LNCAP (cell line): Measurements from ENCODE around the gene FARS2.

Experiments used
- TF ChIP-seq, protein P1 (sequence below): fragments of 450-650 bp; IDR thresholded peaks from 2 replicates; pipeline ENCODE4 v1.5.1; 2017; ENCODE audit warnings: mild to moderate bottlenecking

FARS2 gene

DNA sequence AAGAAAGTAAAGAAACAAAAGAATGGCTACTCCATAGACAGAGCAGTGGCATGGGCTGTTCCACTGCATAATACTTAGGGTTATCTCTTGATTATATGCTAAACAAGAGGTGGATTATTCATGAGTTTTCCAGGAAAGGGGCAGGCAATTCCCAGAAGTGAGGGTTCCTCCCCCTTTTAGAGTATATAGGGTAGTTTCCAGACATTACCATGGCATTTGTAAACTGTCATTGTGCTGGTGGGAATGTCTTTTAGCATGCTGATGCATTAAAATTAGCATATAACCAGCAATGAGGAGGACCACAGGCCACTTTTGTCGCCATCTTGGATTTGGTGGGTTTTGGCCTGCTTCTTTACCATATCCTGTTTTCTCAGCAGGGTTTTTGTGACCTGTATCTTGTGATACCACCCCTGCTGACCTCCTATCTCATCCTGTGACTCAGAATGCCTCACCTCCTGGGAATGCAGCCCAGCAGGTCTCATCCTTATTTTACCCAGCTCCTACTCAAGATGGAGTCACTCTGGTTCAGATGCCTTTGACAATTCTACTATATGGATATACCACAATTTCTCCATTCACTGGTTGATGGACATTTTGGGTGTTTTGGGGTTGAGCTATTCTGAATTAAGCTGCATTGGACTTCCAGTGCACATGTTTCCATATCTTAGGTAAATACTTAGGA is 280.6 kb downstream of the FARS2 start:
- TF ChIP-seq, protein P1, sequence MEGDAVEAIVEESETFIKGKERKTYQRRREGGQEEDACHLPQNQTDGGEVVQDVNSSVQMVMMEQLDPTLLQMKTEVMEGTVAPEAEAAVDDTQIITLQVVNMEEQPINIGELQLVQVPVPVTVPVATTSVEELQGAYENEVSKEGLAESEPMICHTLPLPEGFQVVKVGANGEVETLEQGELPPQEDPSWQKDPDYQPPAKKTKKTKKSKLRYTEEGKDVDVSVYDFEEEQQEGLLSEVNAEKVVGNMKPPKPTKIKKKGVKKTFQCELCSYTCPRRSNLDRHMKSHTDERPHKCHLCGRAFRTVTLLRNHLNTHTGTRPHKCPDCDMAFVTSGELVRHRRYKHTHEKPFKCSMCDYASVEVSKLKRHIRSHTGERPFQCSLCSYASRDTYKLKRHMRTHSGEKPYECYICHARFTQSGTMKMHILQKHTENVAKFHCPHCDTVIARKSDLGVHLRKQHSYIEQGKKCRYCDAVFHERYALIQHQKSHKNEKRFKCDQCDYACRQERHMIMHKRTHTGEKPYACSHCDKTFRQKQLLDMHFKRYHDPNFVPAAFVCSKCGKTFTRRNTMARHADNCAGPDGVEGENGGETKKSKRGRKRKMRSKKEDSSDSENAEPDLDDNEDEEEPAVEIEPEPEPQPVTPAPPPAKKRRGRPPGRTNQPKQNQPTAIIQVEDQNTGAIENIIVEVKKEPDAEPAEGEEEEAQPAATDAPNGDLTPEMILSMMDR, result no peak

DNA sequence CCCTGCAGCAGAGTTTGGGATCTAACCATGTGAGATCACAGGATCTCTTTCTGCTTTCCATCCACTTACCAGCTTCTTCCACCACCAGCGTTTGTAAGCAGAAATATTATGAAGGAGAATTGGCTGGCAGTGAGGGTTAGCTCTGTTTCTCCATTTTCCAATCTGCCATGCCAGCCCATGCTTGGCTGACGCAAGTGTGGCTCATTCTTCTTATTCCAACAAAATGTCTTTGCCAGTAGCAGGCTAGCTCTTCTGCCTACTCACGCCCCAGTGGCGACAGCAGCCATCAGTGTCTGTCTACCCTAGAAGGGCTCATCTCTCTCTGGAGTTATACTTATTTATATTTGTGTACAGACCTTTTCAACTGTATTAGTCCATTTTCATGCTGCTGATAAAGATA is 286.2 kb downstream of the FARS2 start:
- TF ChIP-seq, protein P1, result no peak

DNA sequence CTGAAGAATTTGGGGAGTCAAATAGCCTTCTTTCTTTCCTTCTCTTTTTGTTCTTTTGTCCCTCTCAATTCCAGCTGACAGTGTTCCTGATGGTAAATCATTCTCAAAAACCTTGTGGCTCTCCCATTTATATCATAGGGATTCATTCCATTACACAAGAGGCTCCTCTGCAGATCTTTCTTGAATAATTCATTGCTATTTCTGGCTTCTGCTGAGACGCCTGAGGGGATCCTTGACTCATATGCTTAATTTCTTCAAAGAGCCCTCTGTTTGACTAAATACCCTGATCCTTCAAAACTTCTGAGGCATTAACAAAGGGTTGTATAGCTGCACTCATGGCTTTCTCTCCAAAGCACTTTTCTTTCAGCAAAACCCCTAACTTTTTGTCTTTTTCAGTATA is 289.3 kb downstream of the FARS2 start:
- TF ChIP-seq, protein P1, result no peak

DNA sequence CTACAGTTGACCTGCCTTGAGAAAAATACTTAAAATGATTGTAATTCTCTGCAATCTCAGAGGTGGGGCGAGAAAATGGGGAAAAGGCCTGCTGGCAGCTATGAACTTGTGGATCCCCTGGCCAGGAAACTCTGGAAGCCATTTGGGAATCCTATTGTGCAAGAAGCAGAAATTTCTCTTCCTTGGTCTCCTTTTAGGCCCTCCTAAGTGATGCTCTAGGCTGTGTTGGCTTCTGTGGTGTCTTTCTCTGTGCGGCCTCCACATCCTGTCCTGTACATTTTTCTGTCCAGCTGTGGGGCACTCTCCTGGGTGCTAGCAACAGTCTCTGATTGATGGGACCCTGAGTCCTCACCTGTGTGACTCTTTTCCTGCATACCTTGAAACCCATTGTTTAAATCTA is 290.9 kb downstream of the FARS2 start:
- TF ChIP-seq, protein P1, result no peak

DNA sequence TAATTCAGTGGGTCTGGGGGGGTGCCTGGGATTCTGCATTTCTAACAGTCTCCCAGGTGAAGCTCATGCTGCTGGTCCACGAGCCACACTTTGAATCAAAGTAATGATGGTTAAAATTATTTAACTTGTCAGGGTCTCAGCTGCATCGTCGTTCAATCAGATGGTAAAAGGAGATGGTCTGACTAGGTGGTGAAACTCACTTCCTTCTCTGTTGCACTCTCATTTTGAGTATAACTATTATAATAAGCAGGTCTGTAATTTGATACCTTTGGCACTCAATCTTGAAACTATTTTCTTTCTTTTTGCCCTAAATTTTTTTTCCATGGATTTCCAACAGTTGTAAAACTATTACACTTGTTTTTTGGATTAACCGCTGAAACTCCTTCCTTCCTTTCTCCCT is 292.5 kb downstream of the FARS2 start:
- TF ChIP-seq, protein P1, result no peak

DNA sequence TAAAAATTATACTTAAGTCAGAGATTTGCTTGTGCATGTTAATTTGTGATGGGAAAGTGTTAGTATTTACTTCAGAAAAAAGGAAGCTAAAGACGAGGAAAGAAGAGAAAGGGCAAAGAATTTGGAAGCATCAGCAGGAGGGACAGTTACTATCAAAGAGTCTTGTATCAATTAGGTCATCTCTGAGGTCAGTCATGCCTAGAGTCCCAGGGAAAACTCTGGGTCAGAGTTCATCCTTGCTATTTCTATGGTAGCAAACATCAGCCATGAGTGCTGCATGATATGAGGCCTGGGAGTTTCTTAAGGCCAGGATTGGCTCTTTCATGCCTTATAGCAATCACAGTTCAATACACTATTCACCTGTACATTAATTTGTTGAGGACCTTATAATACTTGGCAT is 292.9 kb downstream of the FARS2 start:
- TF ChIP-seq, protein P1, result no peak

DNA sequence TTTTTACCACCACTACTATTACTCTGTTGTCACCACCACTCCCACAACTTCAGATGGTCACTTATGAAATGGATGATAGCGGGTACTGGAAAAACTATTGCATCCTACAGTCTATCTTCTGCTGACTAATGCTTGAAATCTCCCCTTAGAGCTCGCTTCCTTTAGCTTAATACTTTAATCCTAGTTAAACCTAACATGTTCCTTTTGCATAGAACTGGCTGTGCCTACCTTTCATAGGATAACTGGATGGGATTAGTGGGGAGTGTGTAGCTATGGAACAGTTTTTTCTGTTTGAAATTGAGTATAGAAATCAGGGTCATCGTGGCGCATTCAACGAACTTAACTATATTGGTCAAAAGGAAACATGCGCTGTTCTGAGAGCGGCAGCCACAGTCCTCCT is 294.7 kb downstream of the FARS2 start:
- TF ChIP-seq, protein P1, result no peak

DNA sequence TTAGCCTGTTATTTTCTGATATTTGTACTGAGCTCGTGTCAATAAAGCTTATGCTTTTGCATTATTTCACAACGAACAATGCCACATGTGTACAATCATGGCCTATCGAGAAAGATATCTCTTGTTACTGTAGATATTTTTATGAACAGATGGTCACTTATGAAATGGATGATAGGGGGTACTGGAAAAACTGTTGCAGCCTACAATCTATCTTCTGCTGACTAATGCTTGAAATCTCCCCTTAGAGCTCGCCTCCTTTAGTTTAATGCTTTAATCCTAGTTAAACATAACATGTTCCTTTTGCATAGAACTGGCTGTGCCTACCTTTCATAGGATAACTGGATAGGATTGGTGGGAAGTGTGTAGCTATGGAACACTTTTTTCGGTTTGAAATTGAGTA is 296.2 kb downstream of the FARS2 start:
- TF ChIP-seq, protein P1, result no peak
